WTC11 (cell line): ENCODE data around the gene FAM117B. TPM values are rescaled to one million over a fixed set of nuclear protein-coding genes. Genes with fewer than 3 reads are reported as not detected.

Source experiments
- ATAC-seq: fragments of 200-7000 bp; cut with Tn5 transposase; 2 replicates; pipeline ENCODE4 v1.10.0; 2021; ENCODE audit warnings: mild to moderate bottlenecking, moderate library complexity
- CTCF ChIA-PET: fragments of 300-600 bp; sonication (Branson Sonifier 250); formaldehyde crosslinking; loops from one replicate; lab custom pipeline; 2021; ENCODE audit warnings: antibody characterized with exemption; lab: Charles Lee
- POLR2A ChIA-PET: fragments of 350-600 bp; sonication (Branson Sonifier 250); formaldehyde crosslinking; loops from one replicate; lab custom pipeline; 2021; ENCODE audit warnings: antibody characterized with exemption; lab: Charles Lee
- DNase-seq: peaks from one replicate; pipeline ENCODE4 v3.0.0; 2021; ENCODE audit warnings: low spot score
- H3K27ac Mint-ChIP-seq: 2 replicates; pipeline ENCODE4 v1.8.0; 2021; ENCODE audit warnings: mixed read lengths
- H3K27me3 Mint-ChIP-seq: 2 replicates; pipeline ENCODE4 v1.8.0; 2021; ENCODE audit warnings: low read depth, mild to moderate bottlenecking, moderate library complexity, mixed read lengths
- H3K36me3 Mint-ChIP-seq: 2 replicates; pipeline ENCODE4 v1.8.0; 2021; ENCODE audit warnings: mixed read lengths
- H3K4me1 Mint-ChIP-seq: 2 replicates; pipeline ENCODE4 v1.8.0; 2022; ENCODE audit warnings: mixed read lengths
- H3K4me3 Mint-ChIP-seq: 2 replicates; pipeline ENCODE4 v1.8.0; 2021; ENCODE audit warnings: mild to moderate bottlenecking, moderate library complexity, mixed read lengths
- H3K9me3 Mint-ChIP-seq: 2 replicates; pipeline ENCODE4 v1.8.0; 2021; ENCODE audit warnings: mixed read lengths
- ATF1 ChIP-seq: sonication (generic); formaldehyde crosslinking; IDR thresholded peaks from 2 replicates; pipeline ENCODE4 v1.8.1; 2023; ENCODE audit warnings: mild to moderate bottlenecking, moderate library complexity, missing genetic modification reagents
- ESRRA ChIP-seq: sonication (generic); formaldehyde crosslinking; IDR thresholded peaks from 2 replicates; pipeline ENCODE4 v1.8.1; 2022; ENCODE audit warnings: mild to moderate bottlenecking, missing genetic modification reagents, borderline replicate concordance
- KAT7 ChIP-seq: sonication (generic); formaldehyde crosslinking; IDR thresholded peaks from 2 replicates; pipeline ENCODE4 v1.8.1; 2023; ENCODE audit warnings: missing genetic modification reagents, mild to moderate bottlenecking, borderline replicate concordance
- NFATC4 ChIP-seq: fragments of 250-450 bp; sonication (Bioruptor Pico); IDR thresholded peaks from 2 replicates; pipeline ENCODE4 v1.9.0; 2021; ENCODE audit warnings: mild to moderate bottlenecking
- NR2C2 ChIP-seq: sonication (generic); formaldehyde crosslinking; IDR thresholded peaks from 2 replicates; pipeline ENCODE4 v1.8.0; 2022; ENCODE audit warnings: mild to moderate bottlenecking, missing genetic modification reagents
- OVOL2 ChIP-seq: fragments of 250-450 bp; sonication (Bioruptor Pico); IDR thresholded peaks from 2 replicates; pipeline ENCODE4 v1.9.0; 2021; ENCODE audit warnings: mild to moderate bottlenecking, borderline replicate concordance
- SOX15 ChIP-seq: fragments of 250-450 bp; sonication (Bioruptor Pico); IDR thresholded peaks from 2 replicates; pipeline ENCODE4 v1.9.0; 2021; ENCODE audit warnings: mild to moderate bottlenecking
- TCF7 ChIP-seq: sonication (generic); formaldehyde crosslinking; IDR thresholded peaks from 2 replicates; pipeline ENCODE4 v1.8.0; 2022; ENCODE audit warnings: mild to moderate bottlenecking, low read depth, missing genetic modification reagents, moderate library complexity
- TP53 ChIP-seq: sonication (generic); formaldehyde crosslinking; IDR thresholded peaks from 2 replicates; pipeline ENCODE4 v1.8.1; 2023; ENCODE audit warnings: mild to moderate bottlenecking, missing genetic modification reagents
- ZNF232 ChIP-seq: sonication (generic); formaldehyde crosslinking; IDR thresholded peaks from 2 replicates; pipeline ENCODE4 v1.8.0; 2022; ENCODE audit warnings: mild to moderate bottlenecking, missing genetic modification reagents
- total RNA-seq: library from RNA; stranded (reverse); gene quantifications from 3 replicates; pipeline ENCODE4 v1.2.3, GENCODE V29; 2021
- TF ChIP-seq, protein P1 (sequence below): sonication (generic); formaldehyde crosslinking; IDR thresholded peaks from 2 replicates; pipeline ENCODE4 v1.8.0; 2023; ENCODE audit warnings: missing genetic modification reagents, mild to moderate bottlenecking, borderline replicate concordance
- TF ChIP-seq, protein P2 (sequence below): sonication (generic); formaldehyde crosslinking; conservative IDR thresholded peaks from 2 replicates; pipeline ENCODE4 v1.8.1; 2022; ENCODE audit warnings: mild to moderate bottlenecking, missing genetic modification reagents
- TF ChIP-seq, protein P3 (sequence below): sonication (generic); formaldehyde crosslinking; IDR thresholded peaks from 2 replicates; pipeline ENCODE4 v1.8.1; 2022; ENCODE audit warnings: low read depth, missing genetic modification reagents, borderline replicate concordance
- TF ChIP-seq, protein P4 (sequence below): fragments of 250-450 bp; sonication (Bioruptor Pico); IDR thresholded peaks from 2 replicates; pipeline ENCODE4 v1.9.0; 2021; ENCODE audit warnings: mild to moderate bottlenecking
- TF ChIP-seq, protein P5 (sequence below): sonication (generic); formaldehyde crosslinking; IDR thresholded peaks from 2 replicates; pipeline ENCODE4 v1.8.1; 2023; ENCODE audit warnings: mild to moderate bottlenecking, missing genetic modification reagents
- TF ChIP-seq, protein P6 (sequence below): sonication (generic); formaldehyde crosslinking; IDR thresholded peaks from 2 replicates; pipeline ENCODE4 v1.8.1; 2022; ENCODE audit warnings: missing genetic modification reagents, borderline replicate concordance
- TF ChIP-seq, protein P7 (sequence below): fragments of 250-450 bp; sonication (Bioruptor Pico); IDR thresholded peaks from 2 replicates; pipeline ENCODE4 v2.1.2; 2022; ENCODE audit warnings: mild to moderate bottlenecking, moderate library complexity

The FAM117B gene
- total RNA-seq, 1 experiment from 2014 or later = 18.1 TPM

DNA sequence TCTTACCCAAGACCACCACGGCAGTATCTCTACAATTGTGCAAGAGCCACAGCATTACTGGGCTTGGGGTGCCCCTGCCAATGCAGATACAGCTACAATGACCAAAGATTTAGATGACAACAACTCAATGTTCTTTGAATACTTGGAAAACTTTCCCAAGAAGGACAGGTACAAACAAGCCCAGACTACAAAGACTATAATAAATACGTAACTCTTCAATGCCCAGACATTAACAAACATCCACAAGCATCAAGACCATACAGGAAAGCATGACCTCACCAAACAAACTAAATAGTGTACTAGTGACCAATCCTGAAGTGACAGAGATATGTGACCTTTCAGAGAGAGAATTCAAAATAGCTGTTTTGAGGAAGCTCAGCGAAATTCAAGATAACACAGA is 174.0 kb downstream of the FAM117B start:
- H3K36me3 Mint-ChIP-seq = peaks cover 30% of the 10 kb centered on the region
- H3K4me3 Mint-ChIP-seq = no peak overlapping the region
- peaks cover 10% of the 10 kb centered on the region for H3K4me1 Mint-ChIP-seq
- H3K9me3 Mint-ChIP-seq = peaks cover 31% of the 10 kb centered on the region
- H3K27ac Mint-ChIP-seq = no peak overlapping the region
- no peak for ATAC-seq
- peaks cover 3% of the 10 kb centered on the region; the same call in 1 of the 2 replicates for H3K27me3 Mint-ChIP-seq
- TF ChIP-seq, protein P1, sequence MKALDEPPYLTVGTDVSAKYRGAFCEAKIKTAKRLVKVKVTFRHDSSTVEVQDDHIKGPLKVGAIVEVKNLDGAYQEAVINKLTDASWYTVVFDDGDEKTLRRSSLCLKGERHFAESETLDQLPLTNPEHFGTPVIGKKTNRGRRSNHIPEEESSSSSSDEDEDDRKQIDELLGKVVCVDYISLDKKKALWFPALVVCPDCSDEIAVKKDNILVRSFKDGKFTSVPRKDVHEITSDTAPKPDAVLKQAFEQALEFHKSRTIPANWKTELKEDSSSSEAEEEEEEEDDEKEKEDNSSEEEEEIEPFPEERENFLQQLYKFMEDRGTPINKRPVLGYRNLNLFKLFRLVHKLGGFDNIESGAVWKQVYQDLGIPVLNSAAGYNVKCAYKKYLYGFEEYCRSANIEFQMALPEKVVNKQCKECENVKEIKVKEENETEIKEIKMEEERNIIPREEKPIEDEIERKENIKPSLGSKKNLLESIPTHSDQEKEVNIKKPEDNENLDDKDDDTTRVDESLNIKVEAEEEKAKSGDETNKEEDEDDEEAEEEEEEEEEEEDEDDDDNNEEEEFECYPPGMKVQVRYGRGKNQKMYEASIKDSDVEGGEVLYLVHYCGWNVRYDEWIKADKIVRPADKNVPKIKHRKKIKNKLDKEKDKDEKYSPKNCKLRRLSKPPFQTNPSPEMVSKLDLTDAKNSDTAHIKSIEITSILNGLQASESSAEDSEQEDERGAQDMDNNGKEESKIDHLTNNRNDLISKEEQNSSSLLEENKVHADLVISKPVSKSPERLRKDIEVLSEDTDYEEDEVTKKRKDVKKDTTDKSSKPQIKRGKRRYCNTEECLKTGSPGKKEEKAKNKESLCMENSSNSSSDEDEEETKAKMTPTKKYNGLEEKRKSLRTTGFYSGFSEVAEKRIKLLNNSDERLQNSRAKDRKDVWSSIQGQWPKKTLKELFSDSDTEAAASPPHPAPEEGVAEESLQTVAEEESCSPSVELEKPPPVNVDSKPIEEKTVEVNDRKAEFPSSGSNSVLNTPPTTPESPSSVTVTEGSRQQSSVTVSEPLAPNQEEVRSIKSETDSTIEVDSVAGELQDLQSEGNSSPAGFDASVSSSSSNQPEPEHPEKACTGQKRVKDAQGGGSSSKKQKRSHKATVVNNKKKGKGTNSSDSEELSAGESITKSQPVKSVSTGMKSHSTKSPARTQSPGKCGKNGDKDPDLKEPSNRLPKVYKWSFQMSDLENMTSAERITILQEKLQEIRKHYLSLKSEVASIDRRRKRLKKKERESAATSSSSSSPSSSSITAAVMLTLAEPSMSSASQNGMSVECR = no peak
- no peak for TF ChIP-seq OVOL2 (CRISPR knock-in tag)
- TF ChIP-seq, protein P2, sequence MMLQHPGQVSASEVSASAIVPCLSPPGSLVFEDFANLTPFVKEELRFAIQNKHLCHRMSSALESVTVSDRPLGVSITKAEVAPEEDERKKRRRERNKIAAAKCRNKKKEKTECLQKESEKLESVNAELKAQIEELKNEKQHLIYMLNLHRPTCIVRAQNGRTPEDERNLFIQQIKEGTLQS (CRISPR knock-in tag) = no peak
- TF ChIP-seq NFATC4 = no peak
- TF ChIP-seq ZNF232 = no peak
- no peak for TF ChIP-seq TCF7 (CRISPR knock-in tag)
- TF ChIP-seq KAT7 (CRISPR knock-in tag) = no peak
- no peak for TF ChIP-seq SOX15 (CRISPR knock-in tag)
- no peak for TF ChIP-seq TP53 (CRISPR knock-in tag)
- TF ChIP-seq, protein P3, sequence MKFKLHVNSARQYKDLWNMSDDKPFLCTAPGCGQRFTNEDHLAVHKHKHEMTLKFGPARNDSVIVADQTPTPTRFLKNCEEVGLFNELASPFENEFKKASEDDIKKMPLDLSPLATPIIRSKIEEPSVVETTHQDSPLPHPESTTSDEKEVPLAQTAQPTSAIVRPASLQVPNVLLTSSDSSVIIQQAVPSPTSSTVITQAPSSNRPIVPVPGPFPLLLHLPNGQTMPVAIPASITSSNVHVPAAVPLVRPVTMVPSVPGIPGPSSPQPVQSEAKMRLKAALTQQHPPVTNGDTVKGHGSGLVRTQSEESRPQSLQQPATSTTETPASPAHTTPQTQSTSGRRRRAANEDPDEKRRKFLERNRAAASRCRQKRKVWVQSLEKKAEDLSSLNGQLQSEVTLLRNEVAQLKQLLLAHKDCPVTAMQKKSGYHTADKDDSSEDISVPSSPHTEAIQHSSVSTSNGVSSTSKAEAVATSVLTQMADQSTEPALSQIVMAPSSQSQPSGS (CRISPR knock-in tag) = no peak
- TF ChIP-seq, protein P4, sequence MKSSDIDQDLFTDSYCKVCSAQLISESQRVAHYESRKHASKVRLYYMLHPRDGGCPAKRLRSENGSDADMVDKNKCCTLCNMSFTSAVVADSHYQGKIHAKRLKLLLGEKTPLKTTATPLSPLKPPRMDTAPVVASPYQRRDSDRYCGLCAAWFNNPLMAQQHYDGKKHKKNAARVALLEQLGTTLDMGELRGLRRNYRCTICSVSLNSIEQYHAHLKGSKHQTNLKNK (CRISPR knock-in tag) = no peak
- TF ChIP-seq, protein P5, sequence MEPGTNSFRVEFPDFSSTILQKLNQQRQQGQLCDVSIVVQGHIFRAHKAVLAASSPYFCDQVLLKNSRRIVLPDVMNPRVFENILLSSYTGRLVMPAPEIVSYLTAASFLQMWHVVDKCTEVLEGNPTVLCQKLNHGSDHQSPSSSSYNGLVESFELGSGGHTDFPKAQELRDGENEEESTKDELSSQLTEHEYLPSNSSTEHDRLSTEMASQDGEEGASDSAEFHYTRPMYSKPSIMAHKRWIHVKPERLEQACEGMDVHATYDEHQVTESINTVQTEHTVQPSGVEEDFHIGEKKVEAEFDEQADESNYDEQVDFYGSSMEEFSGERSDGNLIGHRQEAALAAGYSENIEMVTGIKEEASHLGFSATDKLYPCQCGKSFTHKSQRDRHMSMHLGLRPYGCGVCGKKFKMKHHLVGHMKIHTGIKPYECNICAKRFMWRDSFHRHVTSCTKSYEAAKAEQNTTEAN = no peak
- no peak for TF ChIP-seq ATF1 (CRISPR knock-in tag)
- no peak for TF ChIP-seq ESRRA
- no peak for TF ChIP-seq NR2C2 (CRISPR knock-in tag)
- TF ChIP-seq, protein P6, sequence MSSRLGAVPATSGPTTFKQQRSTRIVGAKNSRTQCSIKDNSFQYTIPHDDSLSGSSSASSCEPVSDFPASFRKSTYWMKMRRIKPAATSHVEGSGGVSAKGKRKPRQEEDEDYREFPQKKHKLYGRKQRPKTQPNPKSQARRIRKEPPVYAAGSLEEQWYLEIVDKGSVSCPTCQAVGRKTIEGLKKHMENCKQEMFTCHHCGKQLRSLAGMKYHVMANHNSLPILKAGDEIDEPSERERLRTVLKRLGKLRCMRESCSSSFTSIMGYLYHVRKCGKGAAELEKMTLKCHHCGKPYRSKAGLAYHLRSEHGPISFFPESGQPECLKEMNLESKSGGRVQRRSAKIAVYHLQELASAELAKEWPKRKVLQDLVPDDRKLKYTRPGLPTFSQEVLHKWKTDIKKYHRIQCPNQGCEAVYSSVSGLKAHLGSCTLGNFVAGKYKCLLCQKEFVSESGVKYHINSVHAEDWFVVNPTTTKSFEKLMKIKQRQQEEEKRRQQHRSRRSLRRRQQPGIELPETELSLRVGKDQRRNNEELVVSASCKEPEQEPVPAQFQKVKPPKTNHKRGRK (CRISPR knock-in tag) = no peak
- TF ChIP-seq, protein P7, sequence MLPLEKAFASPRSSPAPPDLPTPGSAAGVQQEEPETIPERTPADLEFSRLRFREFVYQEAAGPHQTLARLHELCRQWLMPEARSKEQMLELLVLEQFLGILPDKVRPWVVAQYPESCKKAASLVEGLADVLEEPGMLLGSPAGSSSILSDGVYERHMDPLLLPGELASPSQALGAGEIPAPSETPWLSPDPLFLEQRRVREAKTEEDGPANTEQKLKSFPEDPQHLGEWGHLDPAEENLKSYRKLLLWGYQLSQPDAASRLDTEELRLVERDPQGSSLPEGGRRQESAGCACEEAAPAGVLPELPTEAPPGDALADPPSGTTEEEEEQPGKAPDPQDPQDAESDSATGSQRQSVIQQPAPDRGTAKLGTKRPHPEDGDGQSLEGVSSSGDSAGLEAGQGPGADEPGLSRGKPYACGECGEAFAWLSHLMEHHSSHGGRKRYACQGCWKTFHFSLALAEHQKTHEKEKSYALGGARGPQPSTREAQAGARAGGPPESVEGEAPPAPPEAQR (CRISPR knock-in tag) = no peak
- POLR2A ChIA-PET = no interaction called here
- CTCF ChIA-PET = no interaction called here
- DNase-seq = no peak
